Stimulated activated CD4-positive, alpha-beta T cell treated with anti-CD3 and anti-CD28 coated beads, Interleukin-1b, Interleukin-23, amount 100 ng/mL, for 1 hour (primary cell): ENCODE results near the gene PRKAG2.

Source experiments
- DNase-seq, 2 donors: peaks; one replicate each; pipeline ENCODE4 v3.0.0-alpha.2; 2020; ENCODE audit warnings: low read depth in 2 of 2

The PRKAG2 gene

DNA sequence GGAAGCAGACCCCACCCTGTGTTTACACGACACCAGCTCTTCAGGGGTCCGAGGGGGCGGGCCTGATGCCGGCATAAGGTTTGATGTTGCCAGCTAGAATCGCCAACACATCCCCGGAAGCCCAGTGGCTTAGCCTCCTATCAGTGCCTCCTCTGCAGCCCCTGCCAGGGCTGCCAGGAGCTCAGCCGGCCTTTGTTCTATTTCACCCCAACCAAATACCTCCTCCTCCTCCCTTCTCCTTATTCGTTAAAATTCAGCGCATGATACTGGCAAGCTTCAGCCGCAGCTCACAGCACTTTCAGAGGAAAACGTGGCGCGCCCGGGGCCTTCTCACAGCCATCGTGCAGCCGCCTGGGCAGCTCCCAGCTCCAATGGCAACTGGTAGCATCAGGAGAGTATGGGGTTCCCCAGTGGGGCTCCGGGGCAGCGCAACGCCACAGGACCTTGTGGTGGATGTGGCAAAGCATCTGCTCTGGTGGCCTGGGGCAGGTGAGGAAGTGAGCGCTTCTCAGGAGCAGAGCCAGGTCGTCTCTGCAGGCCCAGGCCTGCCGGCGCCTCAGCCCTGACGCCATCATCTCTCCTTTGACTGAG is 180.9 kb downstream of the PRKAG2 start:
- DNase-seq, result no peak

DNA sequence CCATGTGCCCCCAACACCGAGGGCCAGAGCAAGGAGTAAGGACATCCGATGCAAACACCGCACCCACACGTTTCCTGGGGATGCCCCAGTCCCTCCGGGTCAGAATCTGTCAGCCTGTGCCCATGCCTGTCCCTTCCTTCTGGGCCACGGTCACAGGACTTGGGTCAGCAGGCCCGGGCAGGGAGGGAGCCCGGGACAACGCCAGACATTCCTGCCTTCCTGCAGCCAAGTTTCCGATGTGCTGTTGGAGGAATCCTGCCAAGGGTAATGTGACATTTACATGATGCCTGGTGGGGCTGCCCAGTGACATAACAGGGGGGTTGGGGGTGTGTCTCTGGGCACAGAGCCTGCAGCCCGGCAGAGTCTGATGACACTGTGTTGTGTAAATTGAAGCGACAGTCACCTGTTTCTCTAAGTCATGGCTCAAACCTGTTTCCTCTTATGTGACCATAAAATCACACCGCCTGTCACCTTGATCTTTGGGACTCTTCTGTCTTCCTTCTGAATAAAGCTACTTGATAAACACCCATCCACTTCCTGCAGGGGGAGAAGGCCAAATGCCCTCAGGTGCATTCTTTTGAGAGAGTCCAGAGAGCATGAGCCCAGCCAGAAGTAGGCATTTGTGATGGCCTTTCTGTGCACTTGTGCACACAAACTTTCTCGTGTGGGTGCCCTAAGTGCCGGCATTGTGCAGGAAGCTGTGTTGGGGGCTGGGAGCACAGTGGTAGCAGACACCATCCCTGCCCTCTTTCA is 181.9 kb downstream of the PRKAG2 start:
- DNase-seq, result no peak

GRCh38 chr7:151694441-151694827 is 182.5 kb downstream of the PRKAG2 start:
- no peak for DNase-seq

DNA sequence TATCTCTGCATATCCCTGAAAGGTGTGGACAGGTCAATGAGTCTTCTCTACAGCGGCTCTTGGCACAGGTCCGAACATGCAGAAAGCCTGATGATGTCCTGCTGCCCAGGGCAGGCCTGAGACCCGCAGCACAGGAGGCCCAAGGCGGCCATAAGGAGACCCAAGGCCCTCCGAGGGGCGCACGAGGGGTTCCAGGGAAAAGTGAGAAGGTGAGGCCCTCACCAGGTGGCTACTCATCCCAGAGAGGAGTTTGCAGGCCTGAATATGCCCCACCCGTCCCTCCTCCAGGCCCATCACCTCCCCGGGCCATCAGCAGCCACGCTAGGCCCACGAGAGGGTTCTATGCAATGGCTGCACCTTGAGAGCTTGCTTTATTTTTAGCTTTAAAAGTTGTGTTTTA is 183.8 kb downstream of the PRKAG2 start:
- no peak for DNase-seq

GRCh38 chr7:151692721-151693120 is 184.2 kb downstream of the PRKAG2 start:
- no peak for DNase-seq

DNA sequence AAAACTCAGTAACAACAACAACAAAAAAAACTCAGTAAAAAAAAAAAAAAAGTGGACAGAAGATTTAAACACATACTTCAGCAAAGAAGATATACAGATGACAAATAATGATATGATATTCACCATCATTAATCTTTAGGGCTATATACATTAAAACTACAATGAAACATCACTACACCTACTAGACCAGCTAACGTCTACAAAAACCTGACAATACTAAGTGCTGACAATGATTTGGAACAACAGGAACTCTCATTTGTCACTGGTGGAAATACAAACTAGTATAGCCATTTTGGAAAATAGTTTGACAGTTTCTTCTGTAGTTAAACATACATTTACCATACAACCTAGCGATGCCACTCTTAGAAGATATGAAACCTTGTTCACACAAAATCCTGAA is 185.5 kb downstream of the PRKAG2 start:
- DNase-seq, result no peak

- no peak for DNase-seq
Measured at GRCh38 chr7:151690606-151691005, 186.3 kb downstream of the PRKAG2 start.

- DNase-seq, result no peak
Measured at GRCh38 chr7:151689196-151689971, 187.5 kb downstream of the PRKAG2 start.

GRCh38 chr7:151688236-151688780 is 188.6 kb downstream of the PRKAG2 start:
- DNase-seq, result no peak

GRCh38 chr7:151687523-151688235 is 189.2 kb downstream of the PRKAG2 start:
- no peak for DNase-seq

DNA sequence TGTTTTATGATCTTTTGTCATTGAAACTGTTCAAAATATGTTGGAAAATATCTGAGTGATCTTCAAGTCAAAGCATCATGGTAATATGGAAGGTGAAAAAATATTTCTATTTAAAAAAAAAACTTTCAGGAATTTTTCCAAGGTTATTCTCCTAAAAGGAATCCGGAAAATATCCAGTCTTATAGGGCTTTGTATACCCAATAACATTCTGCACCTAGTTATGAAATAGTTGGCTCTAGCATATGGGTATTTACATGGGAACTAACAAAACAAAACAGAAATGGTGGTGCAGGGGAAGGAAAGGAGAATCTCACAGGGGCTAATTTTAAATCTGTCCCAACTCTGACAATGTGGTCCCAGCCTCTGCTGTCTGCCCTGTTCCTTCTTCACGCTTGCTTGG is 190.1 kb downstream of the PRKAG2 start:
- no peak for DNase-seq

DNA sequence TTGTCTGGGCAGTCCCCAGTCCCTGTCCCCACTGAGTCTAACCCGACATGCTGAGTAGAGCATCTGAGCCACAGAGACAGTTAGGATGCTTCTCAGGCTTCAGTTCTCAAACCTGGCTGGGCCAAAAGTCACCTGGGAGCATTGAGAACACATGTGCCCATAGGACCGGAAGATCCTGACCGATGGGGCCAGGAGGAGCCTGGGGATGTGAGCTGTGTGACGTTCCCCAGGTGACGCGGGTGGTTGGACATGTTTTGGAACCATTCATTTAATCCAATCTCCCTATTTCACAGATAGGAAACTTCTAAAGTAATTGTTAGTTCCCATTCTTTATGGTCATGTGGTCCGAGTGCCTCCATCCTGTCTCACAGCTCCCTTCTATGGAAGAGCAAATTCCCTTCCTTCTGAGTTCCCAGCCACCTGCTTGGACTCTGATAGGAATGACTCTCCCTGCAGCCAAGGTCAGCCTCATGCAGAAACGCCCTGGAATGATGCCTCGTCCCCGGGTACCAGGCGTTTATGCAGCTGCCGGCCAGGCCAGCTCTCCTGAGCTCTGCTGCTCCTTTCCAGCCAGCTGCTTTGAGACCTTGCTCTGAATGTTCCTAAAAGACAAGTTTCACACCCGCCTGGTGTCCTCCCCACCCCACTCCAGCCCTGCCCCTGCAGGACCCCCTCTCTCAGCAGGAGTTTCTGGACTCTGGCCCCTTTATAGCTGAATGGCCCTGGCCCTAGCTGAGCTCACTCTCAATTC is 190.7 kb downstream of the PRKAG2 start:
- no peak for DNase-seq

- no peak for DNase-seq
Measured at GRCh38 chr7:151684408-151685175, 192.3 kb downstream of the PRKAG2 start.

- no peak for DNase-seq
Measured at GRCh38 chr7:151683615-151684407, 193.1 kb downstream of the PRKAG2 start.

GRCh38 chr7:151682831-151683614 is 193.9 kb downstream of the PRKAG2 start:
- DNase-seq, result no peak

DNA sequence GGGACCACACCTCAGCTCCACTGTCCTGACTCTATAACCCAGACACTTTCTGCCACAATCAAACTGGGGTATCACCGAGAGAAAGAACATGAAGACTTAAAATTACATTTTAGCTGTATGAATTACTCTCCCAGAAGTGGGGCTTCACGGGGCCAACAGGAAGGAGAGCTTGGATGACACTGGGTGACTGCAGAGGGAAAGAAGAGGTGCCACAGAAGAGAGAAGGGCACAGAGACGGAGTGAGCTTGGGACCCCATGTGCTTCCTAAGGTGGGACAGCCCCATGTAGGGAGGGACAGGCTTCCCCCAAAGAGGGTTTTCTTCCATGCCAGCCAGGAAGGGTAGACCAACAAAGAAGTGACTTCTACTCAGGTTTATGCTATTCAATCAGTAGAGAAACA is 195.2 kb downstream of the PRKAG2 start:
- DNase-seq, result no peak

DNA sequence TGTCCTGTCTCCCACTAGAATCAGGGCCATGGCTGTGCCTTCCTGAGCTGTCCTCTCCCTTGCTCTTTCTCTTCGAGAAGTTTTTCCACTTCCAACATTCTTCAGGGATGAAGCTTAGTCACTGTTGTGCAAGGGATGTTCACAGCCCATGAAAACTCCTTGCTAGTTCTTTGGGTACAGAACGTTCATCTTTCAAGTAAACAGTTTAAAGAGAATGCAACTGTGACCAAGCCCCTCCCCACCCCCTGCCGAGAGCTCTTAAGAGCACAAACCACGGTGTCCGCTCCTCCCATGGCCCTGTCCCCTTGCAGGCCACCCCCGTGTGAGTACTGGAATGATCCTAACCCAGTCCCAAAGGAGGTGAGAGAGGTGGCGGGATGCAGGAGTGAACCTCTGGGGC is 196.1 kb downstream of the PRKAG2 start:
- no peak for DNase-seq

DNA sequence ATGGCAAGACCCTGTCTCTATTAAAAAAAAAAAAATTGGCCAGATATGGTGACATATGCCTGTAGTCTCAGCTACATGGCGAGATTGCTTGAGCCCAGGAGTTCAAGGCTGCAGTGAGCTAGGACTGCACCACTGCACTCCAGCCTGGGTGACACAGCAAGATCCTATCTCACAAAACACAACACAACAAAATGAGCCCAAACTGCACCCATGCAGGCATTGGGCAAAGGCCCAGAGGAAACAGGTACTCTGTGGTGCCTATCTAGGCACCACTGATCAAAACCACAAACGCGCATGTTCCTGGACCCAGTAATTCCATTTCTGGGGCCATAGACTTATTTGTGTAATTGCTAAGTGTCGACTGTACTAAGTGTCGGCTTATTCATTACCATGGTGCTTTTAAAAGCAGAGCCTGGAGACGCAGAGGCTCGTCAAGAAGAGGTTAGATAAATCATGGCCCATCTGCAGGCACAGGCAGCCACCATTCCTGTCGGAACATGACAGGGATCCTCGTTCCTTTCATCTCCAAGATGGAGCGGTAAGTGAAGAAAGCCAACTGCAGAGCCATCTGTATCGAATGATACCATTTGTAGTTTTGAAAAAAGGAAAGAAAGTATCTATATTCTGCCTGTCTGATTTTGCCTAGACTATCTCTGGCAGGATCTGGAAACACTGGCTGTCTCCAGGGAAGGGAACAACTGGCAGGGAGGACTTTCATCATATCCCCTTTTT is 196.9 kb downstream of the PRKAG2 start:
- no peak for DNase-seq
